Ishikawa (cell line): ENCODE results near the gene ADCY1.

Source experiments
- CEBPB ChIP-seq: IDR thresholded peaks from 2 replicates; pipeline ENCODE4 v1.6.1; 2012
- CREB1 ChIP-seq: IDR thresholded peaks from 2 replicates; pipeline ENCODE4 v1.6.1; 2012; ENCODE audit warnings: low read depth
- EGR1 ChIP-seq: IDR thresholded peaks from 2 replicates; pipeline ENCODE4 v1.6.1; 2012
- EP300 ChIP-seq: IDR thresholded peaks from 2 replicates; pipeline ENCODE4 v1.6.1; 2012; ENCODE audit warnings: borderline replicate concordance
- FOXM1 ChIP-seq: IDR thresholded peaks from 2 replicates; pipeline ENCODE4 v1.6.1; 2012; ENCODE audit warnings: low read depth, borderline replicate concordance
- NFIC ChIP-seq: IDR thresholded peaks from 2 replicates; pipeline ENCODE4 v1.6.1; 2012
- RAD21 ChIP-seq: IDR thresholded peaks from 2 replicates; pipeline ENCODE4 v1.6.1; 2012; ENCODE audit warnings: low read depth
- REST ChIP-seq: IDR thresholded peaks from 2 replicates; pipeline ENCODE4 v1.6.1; 2012; ENCODE audit warnings: low read depth, mild to moderate bottlenecking
- TAF1 ChIP-seq: IDR thresholded peaks from 2 replicates; pipeline ENCODE4 v1.6.1; 2012; ENCODE audit warnings: low read depth, mild to moderate bottlenecking
- TCF12 ChIP-seq: IDR thresholded peaks from 2 replicates; pipeline ENCODE4 v1.6.1; 2012; ENCODE audit warnings: low read depth
- TEAD4 ChIP-seq: IDR thresholded peaks from 2 replicates; pipeline ENCODE4 v1.6.1; 2012
- YY1 ChIP-seq: IDR thresholded peaks from 2 replicates; pipeline ENCODE4 v1.6.1; 2012; ENCODE audit warnings: low read depth
- ZBTB7A ChIP-seq: IDR thresholded peaks from 2 replicates; pipeline ENCODE4 v1.6.1; 2012; ENCODE audit warnings: low read depth
- TF ChIP-seq, protein P1 (sequence below): IDR thresholded peaks from 2 replicates; pipeline ENCODE4 v1.6.1; 2012
- TF ChIP-seq, protein P2 (sequence below): IDR thresholded peaks from 2 replicates; pipeline ENCODE4 v1.6.1; 2012

The ADCY1 gene

GRCh38 chr7:45563401-45563800 lies 10.8 kb upstream of the ADCY1 start:
- TF ChIP-seq CEBPB (no peak), EGR1 (no peak), FOXM1 (no peak)

GRCh38 chr7:45563941-45564461 lies 10.2 kb upstream of the ADCY1 start:
- TF ChIP-seq ZBTB7A = no peak
- TF ChIP-seq, protein P1, sequence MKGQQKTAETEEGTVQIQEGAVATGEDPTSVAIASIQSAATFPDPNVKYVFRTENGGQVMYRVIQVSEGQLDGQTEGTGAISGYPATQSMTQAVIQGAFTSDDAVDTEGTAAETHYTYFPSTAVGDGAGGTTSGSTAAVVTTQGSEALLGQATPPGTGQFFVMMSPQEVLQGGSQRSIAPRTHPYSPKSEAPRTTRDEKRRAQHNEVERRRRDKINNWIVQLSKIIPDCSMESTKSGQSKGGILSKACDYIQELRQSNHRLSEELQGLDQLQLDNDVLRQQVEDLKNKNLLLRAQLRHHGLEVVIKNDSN = no peak
- no peak for TF ChIP-seq RAD21
- TF ChIP-seq TAF1 = no peak
- no peak for TF ChIP-seq FOXM1
- TF ChIP-seq, protein P2, sequence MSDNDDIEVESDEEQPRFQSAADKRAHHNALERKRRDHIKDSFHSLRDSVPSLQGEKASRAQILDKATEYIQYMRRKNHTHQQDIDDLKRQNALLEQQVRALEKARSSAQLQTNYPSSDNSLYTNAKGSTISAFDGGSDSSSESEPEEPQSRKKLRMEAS = no peak
- TF ChIP-seq EP300 = no peak
- TF ChIP-seq YY1 = no peak
- TF ChIP-seq TEAD4 = no peak
- no peak for TF ChIP-seq CREB1
- no peak for TF ChIP-seq NFIC
- TF ChIP-seq EGR1 = no peak
- TF ChIP-seq REST = no peak
- TF ChIP-seq TCF12 = no peak
- no peak for TF ChIP-seq CEBPB

DNA sequence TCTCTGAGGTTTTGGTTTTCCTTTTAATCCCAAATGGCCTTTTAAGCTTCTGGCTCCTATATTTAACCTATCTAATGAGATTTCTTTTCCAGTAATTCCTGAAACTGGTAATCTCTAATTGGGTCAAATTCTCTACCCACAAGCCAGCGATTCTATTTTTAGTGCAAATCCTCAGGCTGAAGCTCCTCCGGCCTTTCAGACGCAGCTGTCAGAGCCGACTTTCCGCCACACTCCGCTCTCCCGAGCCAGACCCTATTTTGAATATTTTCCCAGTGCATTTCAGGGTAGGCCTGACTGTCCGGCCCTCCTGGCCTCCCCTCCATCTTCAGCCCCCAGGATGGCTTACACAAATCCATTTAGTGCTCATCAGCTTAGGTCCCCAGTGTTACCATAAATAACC lies 9.7 kb upstream of the ADCY1 start:
- no peak for TF ChIP-seq CEBPB
- TF ChIP-seq EP300 = no peak
- no peak for TF ChIP-seq YY1
- TF ChIP-seq, protein P2 = no peak
- no peak for TF ChIP-seq RAD21
- TF ChIP-seq TCF12 = no peak
- TF ChIP-seq TAF1 = no peak
- no peak for TF ChIP-seq ZBTB7A
- TF ChIP-seq REST = no peak
- TF ChIP-seq TEAD4 = no peak
- no peak for TF ChIP-seq EGR1
- TF ChIP-seq NFIC = no peak

DNA sequence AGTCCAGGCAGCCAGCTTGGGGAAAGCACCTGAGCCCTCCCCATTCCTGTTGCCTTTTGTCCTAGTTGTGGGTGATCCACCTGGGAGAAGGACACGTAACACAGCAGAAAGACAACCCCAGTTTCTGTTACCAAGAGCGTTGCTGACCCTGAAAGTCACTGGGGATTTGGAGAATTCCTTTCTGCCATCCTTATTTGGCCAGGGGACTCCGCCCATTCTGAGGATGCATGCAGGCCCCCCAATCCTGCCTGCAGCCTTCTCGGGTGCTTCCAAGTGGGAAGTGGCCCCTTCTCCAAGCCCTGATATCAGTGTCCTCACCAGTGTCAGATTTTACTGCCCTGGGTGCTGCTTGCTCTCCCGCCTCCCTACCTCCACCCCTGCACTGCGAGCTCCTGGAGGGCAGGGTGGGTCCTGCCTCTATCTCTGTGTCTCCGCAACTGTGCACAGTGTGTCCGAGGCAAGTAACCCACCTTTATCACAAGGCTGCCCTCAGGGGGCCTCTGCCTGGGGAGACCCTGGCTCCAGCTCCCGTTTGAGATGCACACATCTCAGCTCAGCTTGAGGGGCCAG lies 9.2 kb upstream of the ADCY1 start:
- no peak for TF ChIP-seq CEBPB
- no peak for TF ChIP-seq TAF1
- no peak for TF ChIP-seq NFIC
- TF ChIP-seq TCF12 = no peak

- TF ChIP-seq CREB1 = no peak
- TF ChIP-seq TAF1 = no peak
- TF ChIP-seq EP300 = no peak
- TF ChIP-seq EGR1 = no peak
- TF ChIP-seq NFIC = no peak
- TF ChIP-seq CEBPB = no peak
- TF ChIP-seq RAD21 = no peak
- TF ChIP-seq TCF12 = no peak
These were observed 7.8 kb upstream of the ADCY1 start for GRCh38 chr7:45566386-45566785.

GRCh38 chr7:45566961-45567360 lies 7.2 kb upstream of the ADCY1 start:
- TF ChIP-seq EGR1 (no peak), RAD21 (no peak), CREB1 (no peak), REST (no peak)
- TF ChIP-seq, protein P2 = no peak
